HCT116 (cell line): ENCODE measurements around the gene HIPK3. TPM values are rescaled to one million over a fixed set of nuclear protein-coding genes. Genes with fewer than 3 reads are reported as not detected.

Experiments used
- ATAC-seq: fragments of 200-7000 bp; cut with Tn5 transposase; 2 replicates; pipeline ENCODE4 v1.9.1; 2020; ENCODE audit warnings: mild to moderate bottlenecking, moderate library complexity
- BruUV-seq: library from RNA; stranded (reverse); fragments of 400-500 nt; replicated peaks from 2 replicates; lab custom pipeline; 2021; lab: Mats Ljungman, UMichigan
- CTCF ChIA-PET: fragments of 300-600 bp; sonication (Branson Sonifier 250); formaldehyde crosslinking; loops from one replicate; lab custom pipeline; 2021; ENCODE audit warnings: antibody characterized with exemption; lab: Charles Lee
- POLR2A ChIA-PET: fragments of 300-600, 350-600 bp; sonication (Branson Sonifier 250); formaldehyde crosslinking; loops from one replicate; lab custom pipeline; 2021; ENCODE audit warnings: antibody characterized with exemption; lab: Charles Lee
- RAD21 ChIA-PET, 2 experiments: fragments of 300-600 bp; sonication (Branson Sonifier 250); formaldehyde crosslinking; loops; one replicate each; lab custom pipeline; 2023; ENCODE audit warnings: low total read pairs in 2 of 2; ENCODE audit not compliant: uncharacterized antibody in 2 of 2, unreplicated experiment in 2 of 2, low non-redundant PET in 1 of 2; lab: Charles Lee
- DNase-seq: peaks from one replicate; pipeline ENCODE4 v3.0.0-alpha.2; 2010; ENCODE audit warnings: low read depth, low spot score
- H2AFZ ChIP-seq: fragments of 200-600 bp; shearing (Covaris generic), sonication (generic); 2 replicates; pipeline ENCODE4 v1.6.1; 2017; ENCODE audit warnings: low read depth, mixed run types, mixed read lengths, antibody characterized with exemption, low read length; ENCODE audit not compliant: poor library complexity, severe bottlenecking
- H3K27ac ChIP-seq: 2 replicates; pipeline ENCODE4 v1.5.1; 2012; ENCODE audit warnings: low read depth, low read length
- H3K27me3 ChIP-seq: fragments of 200-600 bp; sonication (generic); 2 replicates; pipeline ENCODE4 v1.6.1; 2016; ENCODE audit warnings: mixed run types, low read length, mixed read lengths; ENCODE audit not compliant: insufficient read depth
- H3K36me3 ChIP-seq, 2 experiments: fragments of 200-500 bp in 1 of 2; fragments of 200-600 bp in 1 of 2; sonication (Bioruptor generic) in 1 of 2; sonication (generic) in 1 of 2; 2 replicates each; pipeline versions ENCODE4 v1.5.1 to v1.6.1; 2014 to 2016; ENCODE audit warnings: low read length in 2 of 2, inconsistent platforms in 1 of 2, mixed read lengths in 1 of 2, mixed run types in 1 of 2; ENCODE audit not compliant: insufficient read depth in 2 of 2, control insufficient read depth in 1 of 2
- H3K4me1 ChIP-seq, 2 experiments: fragments of 200-600 bp in 1 of 2; sonication (generic) in 1 of 2; 2 replicates each; pipeline versions ENCODE4 v1.5.1 to v1.6.1; 2012 to 2017; ENCODE audit warnings: low read length in 2 of 2, inconsistent platforms in 1 of 2, mild to moderate bottlenecking in 1 of 2, mixed read lengths in 1 of 2, mixed run types in 1 of 2, moderate library complexity in 1 of 2; ENCODE audit not compliant: insufficient read depth in 2 of 2, control insufficient read depth in 1 of 2
- H3K4me2 ChIP-seq: fragments of 200-600 bp; sonication (generic); 2 replicates; pipeline ENCODE4 v1.6.1; 2017; ENCODE audit warnings: mixed run types, low read length, mixed read lengths
- H3K4me3 ChIP-seq, 2 experiments: fragments of 200-600 bp in 1 of 2; sonication (generic) in 1 of 2; replicated peaks in 1 of 2; 2 replicates each; pipeline ENCODE4 v1.5.1; 2011 to 2016; ENCODE audit warnings: low read length in 2 of 2, control low read depth in 1 of 2, low read depth in 1 of 2, mild to moderate bottlenecking in 1 of 2, mixed read lengths in 1 of 2, mixed run types in 1 of 2
- H3K79me2 ChIP-seq: fragments of 200-600 bp; sonication (generic); 2 replicates; pipeline ENCODE4 v1.6.1; 2017; ENCODE audit warnings: mild to moderate bottlenecking, mixed run types, low read length, moderate library complexity, mixed read lengths; ENCODE audit not compliant: insufficient read depth
- H3K9ac ChIP-seq: fragments of 200-600 bp; sonication (generic); 2 replicates; pipeline ENCODE4 v1.6.1; 2016; ENCODE audit warnings: low read length, mixed read lengths
- H3K9me2 ChIP-seq: fragments of 200-600 bp; sonication (generic), shearing (Covaris generic); 2 replicates; pipeline ENCODE4 v1.6.1; 2017; ENCODE audit warnings: mixed run types, mild to moderate bottlenecking, moderate library complexity; ENCODE audit not compliant: insufficient read depth
- H3K9me3 ChIP-seq, 2 experiments: fragments of 200-500 bp in 1 of 2; fragments of 200-600 bp in 1 of 2; sonication (Bioruptor generic) in 1 of 2; sonication (generic) in 1 of 2; 2 replicates each; pipeline ENCODE4 v1.6.1; 2014 to 2017; ENCODE audit warnings: low read length in 2 of 2, mixed read lengths in 2 of 2, inconsistent platforms in 1 of 2, low read depth in 1 of 2, mild to moderate bottlenecking in 1 of 2, mixed run types in 1 of 2, moderate library complexity in 1 of 2; ENCODE audit not compliant: control insufficient read depth in 1 of 2, insufficient read depth in 1 of 2
- H4K20me1 ChIP-seq: fragments of 200-600 bp; sonication (generic), shearing (Covaris generic); 2 replicates; pipeline ENCODE4 v1.6.1; 2017; ENCODE audit warnings: mixed run types, mild to moderate bottlenecking, moderate library complexity; ENCODE audit not compliant: insufficient read depth
- CBX3 ChIP-seq: IDR thresholded peaks from 2 replicates; pipeline ENCODE4 v1.6.1; 2012; ENCODE audit warnings: low read depth
- CTCF ChIP-seq, 3 experiments: fragments of 200-600 bp in 1 of 3; sonication (generic) in 1 of 3; IDR thresholded peaks in 2 of 3; conservative IDR thresholded peaks in 1 of 3; 2 replicates each; pipeline ENCODE4 v1.5.1; 2012 to 2017; ENCODE audit warnings: low read depth in 2 of 3, low read length in 2 of 3, antibody characterized with exemption in 1 of 3, borderline replicate concordance in 1 of 3, control low read depth in 1 of 3, mild to moderate bottlenecking in 1 of 3, mixed read lengths in 1 of 3, mixed run types in 1 of 3, moderate library complexity in 1 of 3; ENCODE audit not compliant: insufficient read depth in 1 of 3
- EGR1 ChIP-seq: IDR thresholded peaks from 2 replicates; pipeline ENCODE4 v1.6.1; 2012; ENCODE audit warnings: low read depth
- ELF1 ChIP-seq: IDR thresholded peaks from 2 replicates; pipeline ENCODE4 v1.6.1; 2012; ENCODE audit warnings: low read depth, borderline replicate concordance
- EZH2 ChIP-seq: fragments of 200-600 bp; sonication (generic); IDR thresholded peaks from 2 replicates; pipeline ENCODE4 v1.6.1; 2017; ENCODE audit warnings: antibody characterized with exemption, mixed run types
- EZH2phosphoT487 ChIP-seq: fragments of 200-600 bp; IDR thresholded peaks from 2 replicates; pipeline ENCODE4 v1.6.1; 2018; ENCODE audit warnings: antibody characterized with exemption, borderline replicate concordance
- JUND ChIP-seq: IDR thresholded peaks from 2 replicates; pipeline ENCODE4 v1.6.1; 2012
- POLR2A ChIP-seq: IDR thresholded peaks from 2 replicates; pipeline ENCODE4 v1.7.0; 2011; ENCODE audit warnings: borderline replicate concordance; ENCODE audit not compliant: insufficient read depth, insufficient read length; ENCODE audit errors: extremely low read depth
- POLR2AphosphoS5 ChIP-seq: IDR thresholded peaks from 2 replicates; pipeline ENCODE4 v1.6.1; 2011; ENCODE audit warnings: mild to moderate bottlenecking, low read depth, low read length, moderate library complexity
- RAD21 ChIP-seq: IDR thresholded peaks from 2 replicates; pipeline ENCODE4 v1.6.1; 2012; ENCODE audit warnings: low read depth, mild to moderate bottlenecking
- SIN3A ChIP-seq: IDR thresholded peaks from 2 replicates; pipeline ENCODE4 v1.6.1; 2012; ENCODE audit warnings: low read depth
- SRF ChIP-seq: IDR thresholded peaks from 2 replicates; pipeline ENCODE4 v1.6.1; 2012; ENCODE audit warnings: low read depth
- TCF7L2 ChIP-seq: IDR thresholded peaks from 2 replicates; pipeline ENCODE4 v1.7.0; 2011; ENCODE audit warnings: borderline replicate concordance, inconsistent platforms; ENCODE audit not compliant: insufficient read depth, insufficient read length; ENCODE audit errors: extremely low read depth
- YY1 ChIP-seq: IDR thresholded peaks from 2 replicates; pipeline ENCODE4 v1.6.1; 2011; ENCODE audit warnings: low read length, low read depth, moderate library complexity, mild to moderate bottlenecking; ENCODE audit not compliant: insufficient replicate concordance; ENCODE audit errors: extremely low read depth
- ZFX ChIP-seq: fragments of 450-650 bp; IDR thresholded peaks from 2 replicates; pipeline ENCODE4 v1.6.1; 2017
- intact Hi-C: fragments of 100-400 bp; cut with micrococcal nuclease; formaldehyde crosslinking; loops from 2 replicates; pipeline ENCODE4 v1.10.0; 2022
- total RNA-seq: library from RNA; stranded (reverse); gene quantifications from one replicate; pipeline ENCODE4 v1.2.1, GENCODE V29; 2021; ENCODE audit not compliant: unreplicated experiment
- TF ChIP-seq, protein P1 (sequence below): IDR thresholded peaks from 2 replicates; pipeline ENCODE4 v1.6.1; 2012
- TF ChIP-seq, protein P2 (sequence below): IDR thresholded peaks from 2 replicates; pipeline ENCODE4 v1.6.1; 2011; ENCODE audit warnings: mild to moderate bottlenecking, low read length, moderate library complexity; ENCODE audit not compliant: insufficient replicate concordance; ENCODE audit errors: extremely low read depth

HIPK3 gene
- total RNA-seq, 1 experiment from 2014 or later: 35.2 TPM

GRCh38 chr11:33294224-33294623, 37.0 kb downstream of the HIPK3 start:
- DNase-seq (no peak), ATAC-seq (no peak)
- Histone ChIP-seq H3K4me3 (no peak overlapping the region), H3K9me2 (no peaks in the 10 kb centered on the region), H4K20me1 (no peaks in the 10 kb centered on the region), H2AFZ (no peak overlapping the region), H3K79me2 (peaks cover 59% of the 10 kb centered on the region), H3K9me3 (no peaks in the 10 kb centered on the region), H3K27me3 (no peaks in the 10 kb centered on the region), H3K4me2 (no peak overlapping the region), H3K9ac (no peak overlapping the region), H3K36me3 (no peaks in the 10 kb centered on the region), H3K4me1 (peaks cover 0 to 4% of the 10 kb centered on the region in 2 experiments; a peak in 2 of 4 replicates), H3K27ac (no peak overlapping the region)
- ChIA-PET CTCF (no interaction called here), POLR2A (no interaction called here), RAD21 (no interaction called here)
- intact Hi-C loops: no loop called here
- BruUV-seq: no TSS peak
- TF ChIP-seq, protein P1, sequence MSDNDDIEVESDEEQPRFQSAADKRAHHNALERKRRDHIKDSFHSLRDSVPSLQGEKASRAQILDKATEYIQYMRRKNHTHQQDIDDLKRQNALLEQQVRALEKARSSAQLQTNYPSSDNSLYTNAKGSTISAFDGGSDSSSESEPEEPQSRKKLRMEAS: no peak
- TF ChIP-seq SRF: no peak
- no peak for TF ChIP-seq POLR2A
- no peak for TF ChIP-seq YY1
- TF ChIP-seq RAD21: no peak
- TF ChIP-seq ZFX: no peak
- no peak for TF ChIP-seq CBX3
- TF ChIP-seq JUND: no peak
- TF ChIP-seq EZH2: no peak
- no peak for TF ChIP-seq POLR2AphosphoS5
- no peak for TF ChIP-seq CTCF (IDR thresholded peaks at IDR 0.05 in 2 of 3, conservative IDR thresholded peaks at IDR 0.05 in 1 of 3; ENCODE audit: borderline replicate concordance in 1 of 3, insufficient read depth in 1 of 3, low read depth in 2 of 3, low read length in 2 of 3)
- TF ChIP-seq ELF1: no peak
- TF ChIP-seq, protein P2, sequence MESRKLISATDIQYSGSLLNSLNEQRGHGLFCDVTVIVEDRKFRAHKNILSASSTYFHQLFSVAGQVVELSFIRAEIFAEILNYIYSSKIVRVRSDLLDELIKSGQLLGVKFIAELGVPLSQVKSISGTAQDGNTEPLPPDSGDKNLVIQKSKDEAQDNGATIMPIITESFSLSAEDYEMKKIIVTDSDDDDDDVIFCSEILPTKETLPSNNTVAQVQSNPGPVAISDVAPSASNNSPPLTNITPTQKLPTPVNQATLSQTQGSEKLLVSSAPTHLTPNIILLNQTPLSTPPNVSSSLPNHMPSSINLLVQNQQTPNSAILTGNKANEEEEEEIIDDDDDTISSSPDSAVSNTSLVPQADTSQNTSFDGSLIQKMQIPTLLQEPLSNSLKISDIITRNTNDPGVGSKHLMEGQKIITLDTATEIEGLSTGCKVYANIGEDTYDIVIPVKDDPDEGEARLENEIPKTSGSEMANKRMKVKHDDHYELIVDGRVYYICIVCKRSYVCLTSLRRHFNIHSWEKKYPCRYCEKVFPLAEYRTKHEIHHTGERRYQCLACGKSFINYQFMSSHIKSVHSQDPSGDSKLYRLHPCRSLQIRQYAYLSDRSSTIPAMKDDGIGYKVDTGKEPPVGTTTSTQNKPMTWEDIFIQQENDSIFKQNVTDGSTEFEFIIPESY: no peak
- TF ChIP-seq SIN3A: no peak
- no peak for TF ChIP-seq EZH2phosphoT487
- no peak for TF ChIP-seq TCF7L2
- TF ChIP-seq EGR1: no peak
